ENCODE results near the gene PARD3B.

DNA sequence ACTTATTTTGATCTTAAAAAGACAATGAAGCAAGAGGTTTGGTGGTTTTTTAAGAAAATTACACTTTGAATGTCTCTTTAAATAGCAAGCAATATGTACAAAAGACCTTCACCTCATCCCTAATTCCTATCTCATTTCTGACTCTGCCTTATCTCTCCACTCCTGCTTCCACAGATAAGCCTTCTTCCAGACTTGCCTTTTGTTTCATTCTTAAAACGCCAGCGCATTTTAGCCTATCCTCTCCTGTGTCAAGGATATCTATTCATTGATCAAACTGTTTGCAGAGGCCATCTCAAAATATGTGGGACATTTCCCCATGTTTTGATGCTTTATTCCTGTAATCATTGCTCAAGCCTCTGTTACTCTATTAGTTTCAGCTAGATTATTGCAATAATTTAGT, 562.5 kb downstream of the PARD3B start:
- TF ChIP-seq, protein P1, sequence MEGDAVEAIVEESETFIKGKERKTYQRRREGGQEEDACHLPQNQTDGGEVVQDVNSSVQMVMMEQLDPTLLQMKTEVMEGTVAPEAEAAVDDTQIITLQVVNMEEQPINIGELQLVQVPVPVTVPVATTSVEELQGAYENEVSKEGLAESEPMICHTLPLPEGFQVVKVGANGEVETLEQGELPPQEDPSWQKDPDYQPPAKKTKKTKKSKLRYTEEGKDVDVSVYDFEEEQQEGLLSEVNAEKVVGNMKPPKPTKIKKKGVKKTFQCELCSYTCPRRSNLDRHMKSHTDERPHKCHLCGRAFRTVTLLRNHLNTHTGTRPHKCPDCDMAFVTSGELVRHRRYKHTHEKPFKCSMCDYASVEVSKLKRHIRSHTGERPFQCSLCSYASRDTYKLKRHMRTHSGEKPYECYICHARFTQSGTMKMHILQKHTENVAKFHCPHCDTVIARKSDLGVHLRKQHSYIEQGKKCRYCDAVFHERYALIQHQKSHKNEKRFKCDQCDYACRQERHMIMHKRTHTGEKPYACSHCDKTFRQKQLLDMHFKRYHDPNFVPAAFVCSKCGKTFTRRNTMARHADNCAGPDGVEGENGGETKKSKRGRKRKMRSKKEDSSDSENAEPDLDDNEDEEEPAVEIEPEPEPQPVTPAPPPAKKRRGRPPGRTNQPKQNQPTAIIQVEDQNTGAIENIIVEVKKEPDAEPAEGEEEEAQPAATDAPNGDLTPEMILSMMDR (IDR thresholded peaks at IDR 0.05) = no peak
- TF ChIP-seq POLR2A (IDR thresholded peaks at IDR 0.05) = no peak
